ENCODE measurements around the gene RAP1GAP. TPM values are rescaled to one million over a fixed set of nuclear protein-coding genes. Genes with fewer than 3 reads are reported as not detected.

The RAP1GAP gene
- polyA plus RNA-seq, 1 donor from 2014 or later: 9.8 TPM

- Histone ChIP-seq H3K79me2 (replicated peaks; ENCODE audit: insufficient read depth, low read length) (no peaks in the 10 kb centered on the region), H3K36me3 (ENCODE audit: insufficient read depth, low read length) (no peaks in the 10 kb centered on the region), H3K9me3 (ENCODE audit: low read length) (no peaks in the 10 kb centered on the region), H3F3A (ENCODE audit: insufficient read depth, low read length, poor library complexity, severe bottlenecking) (no peaks in the 10 kb centered on the region), H3K9me2 (ENCODE audit: insufficient read depth, low read length) (no peaks in the 10 kb centered on the region), H3K9ac (ENCODE audit: low read length) (no peak overlapping the region), H3K27ac (ENCODE audit: low read length) (no peak overlapping the region), H3K4me2 (ENCODE audit: low read length) (no peak overlapping the region), H3K27me3 (ENCODE audit: insufficient read depth, low read depth, low read length) (no peaks in the 10 kb centered on the region), H3K4me3 (ENCODE audit: low read length) (no peak overlapping the region), H2AFZ (ENCODE audit: low read depth, low read length) (no peak overlapping the region), H4K20me1 (ENCODE audit: insufficient read depth) (no peaks in the 10 kb centered on the region)
- TF ChIP-seq POLR2AphosphoS5 (IDR thresholded peaks at IDR 0.05): no peak
- TF ChIP-seq REST (IDR thresholded peaks at IDR 0.05; ENCODE audit: borderline replicate concordance): no peak
- no peak for TF ChIP-seq RAD21 (conservative IDR thresholded peaks at IDR 0.05)
- TF ChIP-seq MXI1 (conservative IDR thresholded peaks at IDR 0.05; ENCODE audit: poor library complexity, severe bottlenecking): no peak
- no peak for TF ChIP-seq EP300 (conservative IDR thresholded peaks at IDR 0.05; ENCODE audit: poor library complexity, severe bottlenecking)
Observed at GRCh38 chr1:21636029-21636428, 33.1 kb downstream of the RAP1GAP start.

GRCh38 chr1:21634806-21635535 is 34.2 kb downstream of the RAP1GAP start:
- Histone ChIP-seq H3K9ac (ENCODE audit: low read length) (no peak overlapping the region), H3K4me3 (ENCODE audit: low read length) (no peak overlapping the region), H4K20me1 (ENCODE audit: insufficient read depth) (no peaks in the 10 kb centered on the region), H3K27ac (ENCODE audit: low read length) (no peak overlapping the region), H2AFZ (ENCODE audit: low read depth, low read length) (no peak overlapping the region), H3K79me2 (replicated peaks; ENCODE audit: insufficient read depth, low read length) (no peaks in the 10 kb centered on the region), H3F3A (ENCODE audit: insufficient read depth, low read length, poor library complexity, severe bottlenecking) (no peaks in the 10 kb centered on the region), H3K4me2 (ENCODE audit: low read length) (no peak overlapping the region), H3K9me2 (ENCODE audit: insufficient read depth, low read length) (no peaks in the 10 kb centered on the region), H3K36me3 (ENCODE audit: insufficient read depth, low read length) (no peaks in the 10 kb centered on the region), H3K9me3 (ENCODE audit: low read length) (no peaks in the 10 kb centered on the region), H3K27me3 (ENCODE audit: insufficient read depth, low read depth, low read length) (no peaks in the 10 kb centered on the region)
- TF ChIP-seq TAF1 (IDR thresholded peaks at IDR 0.05; ENCODE audit: low read depth) (no peak), EZH2 (IDR thresholded peaks at IDR 0.05; ENCODE audit: borderline replicate concordance, insufficient read depth, low read length, poor library complexity, severe bottlenecking) (no peak), POLR2AphosphoS5 (IDR thresholded peaks at IDR 0.05) (no peak), REST (IDR thresholded peaks at IDR 0.05; ENCODE audit: borderline replicate concordance) (no peak), SMC3 (conservative IDR thresholded peaks at IDR 0.05; ENCODE audit: poor library complexity) (no peak), RAD21 (conservative IDR thresholded peaks at IDR 0.05) (no peak), EP300 (conservative IDR thresholded peaks at IDR 0.05; ENCODE audit: poor library complexity, severe bottlenecking) (no peak), MXI1 (conservative IDR thresholded peaks at IDR 0.05; ENCODE audit: poor library complexity, severe bottlenecking) (no peak), CTCF (IDR thresholded peaks at IDR 0.05; ENCODE audit: poor library complexity, severe bottlenecking) (no peak)

Measured in neural cell (in vitro differentiated cells).